GM03348 (cell line): ENCODE results near the gene SAMD11.
A peak's percentile ranks its signal among the peaks of the same experiment; 100 is the strongest.

ENCODE experiments used
- DNase-seq: peaks from one replicate; pipeline ENCODE4 v3.0.0; 2012; ENCODE audit warnings: low spot score

Gene SAMD11

GRCh38 chr1:916173-917075, 7.3 kb upstream of the SAMD11 start:
- peak; percentile 52 for DNase-seq

GRCh38 chr1:917076-917459, 6.7 kb upstream of the SAMD11 start:
- no peak for DNase-seq

GRCh38 chr1:917466-918091, 6.1 kb upstream of the SAMD11 start:
- no peak for DNase-seq

GRCh38 chr1:918353-918752, 5.4 kb upstream of the SAMD11 start:
- DNase-seq: no peak

- DNase-seq: no peak
Observed at GRCh38 chr1:918843-919242, 4.9 kb upstream of the SAMD11 start.

- DNase-seq: no peak
Observed at GRCh38 chr1:919271-919872, 4.4 kb upstream of the SAMD11 start.

- DNase-seq: no peak
Observed at GRCh38 chr1:920010-920409, 3.7 kb upstream of the SAMD11 start.

- DNase-seq: no peak
Observed at GRCh38 chr1:920521-920920, 3.2 kb upstream of the SAMD11 start.

GRCh38 chr1:921011-921837, 2.5 kb upstream of the SAMD11 start:
- peak; percentile 93 for DNase-seq

GRCh38 chr1:923991-924655, 400 bp downstream of the SAMD11 start:
- peak; percentile 64 for DNase-seq

GRCh38 chr1:924656-925560, 1.2 kb downstream of the SAMD11 start:
- peak; percentile 70 for DNase-seq

GRCh38 chr1:925561-926421, 2.1 kb downstream of the SAMD11 start:
- peak; percentile 92 for DNase-seq

- DNase-seq: no peak
Observed at GRCh38 chr1:927234-927633, 3.5 kb downstream of the SAMD11 start.

- no peak for DNase-seq
Observed at GRCh38 chr1:927748-928147, 4.0 kb downstream of the SAMD11 start.

GRCh38 chr1:928825-929661, 5.3 kb downstream of the SAMD11 start:
- no peak for DNase-seq

GRCh38 chr1:929712-930632, 6.2 kb downstream of the SAMD11 start:
- no peak for DNase-seq

- DNase-seq: no peak
Observed at GRCh38 chr1:930633-931138, 7.0 kb downstream of the SAMD11 start.
